GM21576 (cell line): Measurements from ENCODE around the gene NOL9.
"Not testable (repeated sequence)": the region's sequence is repeated elsewhere in the genome, so short reads cannot be mapped to it uniquely, and the experiment has no call there.

ENCODE experiments used
- ATAC-seq: cut with Tn5 transposase; IDR thresholded peaks from one replicate; pipeline ENCODE4 v1.9.1; 2021; ENCODE audit warnings: mild to moderate bottlenecking, moderate library complexity; ENCODE audit not compliant: unreplicated experiment

The NOL9 gene

DNA sequence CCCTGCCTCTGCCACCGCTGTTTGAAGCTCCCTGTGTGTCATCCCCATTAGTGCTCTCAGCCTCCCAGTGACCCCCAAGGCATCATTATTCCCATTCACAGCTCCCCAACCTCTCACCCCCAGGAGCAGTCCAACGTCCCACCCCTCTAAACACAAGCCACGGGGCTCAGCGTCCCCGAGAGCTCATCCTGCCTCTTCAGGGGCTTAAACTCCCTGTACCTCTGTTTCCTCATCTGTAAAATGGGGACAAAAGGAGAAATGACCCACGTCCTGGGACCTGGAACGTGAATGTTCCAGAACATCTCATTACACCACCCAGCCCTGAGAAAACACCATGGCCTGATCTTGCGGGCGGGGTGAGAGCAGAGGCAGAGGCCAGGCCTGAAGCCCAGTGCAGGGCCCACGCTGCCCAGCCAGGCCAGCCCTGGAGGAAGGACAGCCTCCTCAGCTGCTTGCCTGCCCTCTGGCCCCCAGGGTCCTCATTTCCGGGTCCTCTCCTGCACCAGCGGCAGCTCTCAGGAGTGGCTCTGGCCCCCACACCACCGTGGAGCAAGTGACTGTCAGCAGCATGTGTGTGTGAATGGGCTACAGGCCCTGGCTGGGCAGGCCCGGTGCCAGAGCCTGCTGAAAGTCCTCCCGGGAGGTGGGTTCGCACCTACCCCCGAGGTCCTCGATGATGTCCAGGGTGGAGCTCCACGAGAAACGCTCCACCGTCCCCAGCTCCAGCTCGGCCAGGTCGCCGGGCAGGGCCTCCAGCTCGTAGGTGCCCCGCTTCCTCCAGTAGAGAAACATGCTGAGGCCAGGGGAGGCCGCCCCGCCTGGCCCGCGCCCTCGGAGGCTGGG, 48.7 kb downstream of the NOL9 start:
- no peak for ATAC-seq

DNA sequence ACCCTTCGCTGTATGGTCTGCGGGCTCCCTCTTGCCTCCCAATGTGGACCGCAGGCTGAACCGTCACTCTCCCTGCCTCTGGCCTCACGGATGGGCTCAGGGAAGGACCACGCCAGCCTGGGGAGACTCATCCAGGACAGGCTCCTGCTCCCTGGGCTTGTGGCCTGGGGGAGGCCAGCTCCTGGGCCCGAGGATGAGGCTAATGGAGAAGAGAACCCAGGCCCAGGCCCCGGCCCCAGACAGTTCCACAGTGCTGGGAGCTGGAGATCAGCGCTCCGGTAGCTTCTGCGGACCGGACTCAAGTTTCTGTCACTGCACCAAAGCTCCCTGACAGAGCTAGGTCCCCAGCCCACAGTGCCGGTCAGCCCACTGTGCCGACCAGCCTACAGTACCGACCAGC, 49.4 kb downstream of the NOL9 start:
- no peak for ATAC-seq

- ATAC-seq: no peak
These were observed 50.3 kb downstream of the NOL9 start for GRCh38 chr1:6503884-6504602.

- ATAC-seq: no peak
These were observed 52.1 kb downstream of the NOL9 start for GRCh38 chr1:6502000-6502891.

DNA sequence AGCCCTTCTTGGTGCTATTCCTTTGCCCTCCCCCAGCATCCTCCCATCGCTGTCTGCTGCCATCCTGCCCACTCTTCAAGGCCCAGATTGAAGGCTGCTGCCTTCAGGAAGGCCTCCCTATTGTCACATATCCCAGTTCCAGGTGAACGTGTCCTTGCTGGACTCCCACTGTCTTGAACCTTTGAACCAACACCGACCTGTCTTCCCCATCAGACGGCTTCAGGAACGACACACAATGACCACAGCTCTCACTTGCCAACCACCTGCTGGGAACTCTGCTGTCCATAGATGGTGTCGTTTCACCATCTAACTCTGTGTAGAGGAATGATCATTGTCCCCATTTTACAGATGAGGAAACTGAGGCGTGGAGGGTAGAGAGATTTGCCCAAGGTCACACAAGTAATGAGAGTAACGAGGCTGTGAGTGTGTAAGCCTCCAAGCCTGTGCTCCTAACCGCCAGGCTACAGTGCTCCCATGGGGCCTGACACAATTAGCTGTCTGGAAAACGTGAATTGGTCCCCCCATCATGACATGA, 53.0 kb downstream of the NOL9 start:
- ATAC-seq: no peak

DNA sequence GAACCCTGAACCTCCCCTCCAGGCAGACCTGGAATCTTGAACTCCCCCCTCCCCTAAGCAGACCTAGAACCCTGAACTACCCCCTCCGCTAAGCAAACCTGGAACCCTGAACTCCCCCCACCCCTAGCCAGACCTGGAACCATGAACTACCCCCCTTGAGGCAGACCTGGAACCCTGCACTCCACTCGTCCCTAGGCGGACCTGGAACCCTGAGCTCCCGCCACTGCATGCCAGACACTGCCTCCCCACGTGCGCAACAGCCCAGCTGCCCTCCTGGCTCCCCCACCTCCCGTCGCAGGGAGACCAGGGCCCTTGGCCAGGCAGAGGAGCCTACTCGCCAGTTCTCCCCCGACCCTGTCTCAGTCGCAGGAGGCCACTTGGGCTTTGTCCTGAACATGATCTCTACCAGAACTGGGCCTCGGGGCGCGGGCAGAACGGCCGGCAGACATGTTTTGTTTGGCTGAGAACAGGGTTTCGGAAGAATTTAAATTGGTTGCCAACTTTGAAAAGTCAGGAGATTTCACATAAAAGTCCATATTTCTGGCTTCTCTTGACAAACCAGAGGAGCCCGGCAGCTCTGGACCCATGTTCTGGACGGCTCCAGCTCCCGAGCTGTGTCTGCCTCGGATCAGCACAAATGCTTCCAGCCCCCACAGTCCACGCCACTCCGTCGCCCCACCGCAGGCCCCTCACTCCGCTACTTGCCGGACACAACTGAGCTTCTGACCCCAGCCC, 53.6 kb downstream of the NOL9 start:
- no peak for ATAC-seq

GRCh38 chr1:6499296-6499695, 55.0 kb downstream of the NOL9 start:
- no peak for ATAC-seq

DNA sequence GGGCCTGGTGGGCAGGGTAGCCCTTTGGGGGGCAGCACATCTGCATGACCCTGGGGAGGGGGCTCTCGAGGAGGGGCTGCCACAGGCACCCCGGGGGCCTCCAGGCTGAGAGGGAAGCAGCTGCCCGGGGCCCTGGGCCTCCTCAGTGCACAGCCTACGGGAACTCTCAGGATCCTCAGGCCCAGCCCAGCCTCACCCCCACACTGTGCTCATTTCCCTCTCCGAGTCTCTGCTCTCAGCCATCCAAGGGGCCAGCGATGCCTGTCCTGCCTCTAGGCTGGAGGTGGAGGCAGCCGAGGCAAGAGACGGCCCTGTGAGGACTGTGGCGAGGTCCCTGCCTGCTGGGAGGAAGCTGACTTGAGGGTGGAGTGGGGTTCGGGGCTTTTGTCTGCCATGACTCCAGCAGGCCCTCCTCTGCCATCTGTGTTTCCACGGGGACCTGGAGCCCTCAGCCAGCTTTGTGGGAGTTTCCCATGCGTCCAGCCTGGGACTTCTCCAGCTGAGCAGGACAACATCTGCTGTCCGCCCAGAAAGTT, 55.7 kb downstream of the NOL9 start:
- no peak for ATAC-seq

- ATAC-seq: no peak
These were observed 56.3 kb downstream of the NOL9 start for GRCh38 chr1:6497867-6498575.

GRCh38 chr1:6497215-6497866, 57.0 kb downstream of the NOL9 start:
- ATAC-seq: no peak

- no peak for ATAC-seq
These were observed 57.5 kb downstream of the NOL9 start for GRCh38 chr1:6496890-6497214.

- ATAC-seq: no peak
These were observed 58.0 kb downstream of the NOL9 start for GRCh38 chr1:6496365-6496721.

DNA sequence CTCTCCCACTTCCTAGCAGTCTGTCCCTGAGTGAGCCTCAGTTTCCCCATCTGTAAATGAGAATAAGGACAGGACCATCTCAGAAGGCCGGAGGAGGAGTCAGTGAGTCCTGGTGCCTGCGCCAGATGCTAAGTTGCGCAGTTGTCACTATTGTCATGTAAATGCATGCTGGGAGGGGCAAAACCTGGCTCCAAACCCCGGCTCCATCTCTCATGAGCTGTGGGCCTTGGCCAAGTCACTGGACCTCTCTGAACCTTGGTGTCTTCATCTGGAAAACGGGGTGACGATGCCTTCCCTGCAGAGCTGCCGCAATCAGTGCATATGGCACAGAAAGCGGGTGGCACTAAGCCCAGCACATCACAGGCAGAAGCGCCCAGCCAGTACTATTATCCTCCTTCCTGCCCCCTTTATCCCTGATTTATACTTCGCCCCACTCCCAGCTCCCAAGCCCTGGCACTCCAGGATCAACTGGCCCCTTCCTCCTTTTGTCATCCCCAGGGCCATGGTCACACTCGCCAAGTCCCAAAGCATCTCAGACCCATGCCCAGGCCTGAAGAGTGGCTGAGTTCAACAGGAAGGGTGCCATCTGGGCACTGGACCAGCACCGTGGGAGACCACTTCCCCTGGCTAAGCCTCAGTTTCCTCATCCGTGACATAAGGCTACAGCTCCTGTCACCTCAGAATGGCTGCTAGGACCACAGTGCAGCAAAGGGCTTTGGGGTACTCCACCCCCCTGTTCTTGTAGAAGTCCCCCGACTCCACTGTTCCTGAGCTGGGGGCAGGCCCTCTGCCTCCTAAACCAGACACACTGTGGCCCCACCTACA, 58.6 kb downstream of the NOL9 start:
- no peak for ATAC-seq

GRCh38 chr1:6495041-6495441, 59.3 kb downstream of the NOL9 start:
- no peak for ATAC-seq

DNA sequence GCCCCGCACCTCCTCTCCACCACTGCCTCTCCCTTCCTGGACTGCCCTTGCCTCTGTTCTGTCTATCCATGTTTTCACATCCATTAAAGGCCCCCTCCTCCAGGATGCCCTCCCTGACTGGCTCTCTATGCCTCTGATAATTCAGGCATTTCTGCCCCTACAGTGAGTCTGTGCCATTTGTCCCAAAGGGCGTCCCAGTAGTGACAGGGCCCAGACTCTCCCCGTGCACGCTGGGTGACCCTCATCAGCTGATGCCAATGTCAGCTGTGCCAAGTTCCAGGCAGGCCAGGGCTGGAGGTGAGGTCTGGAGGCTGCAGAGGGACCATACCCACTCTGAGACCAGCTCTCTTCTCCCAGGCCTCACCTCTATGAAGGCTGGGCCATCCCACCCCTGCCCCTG, 59.7 kb downstream of the NOL9 start:
- no peak for ATAC-seq

- not testable (repeated sequence) for ATAC-seq
These were observed 60.5 kb downstream of the NOL9 start for GRCh38 chr1:6493834-6494223.

DNA sequence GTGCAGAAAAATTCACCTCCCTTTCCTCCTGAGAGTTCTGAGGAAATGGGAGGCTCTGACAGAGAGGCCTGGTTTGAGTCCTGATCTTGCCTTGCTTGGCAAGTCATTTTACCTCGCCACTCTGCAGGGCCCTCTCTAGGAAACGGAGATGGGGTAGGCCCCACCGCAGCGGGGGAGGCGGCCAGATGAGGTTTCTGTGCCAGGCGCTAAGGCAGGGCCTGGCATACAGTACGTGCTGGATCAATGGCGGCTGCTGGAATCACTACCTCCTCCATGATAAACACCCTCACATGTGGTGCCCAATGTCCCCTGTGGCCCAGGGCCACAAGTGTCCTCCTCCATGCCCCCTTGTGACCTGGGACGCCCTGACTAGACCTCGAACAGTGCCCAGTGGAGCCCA, 62.3 kb downstream of the NOL9 start:
- ATAC-seq: no peak

GRCh38 chr1:6491480-6491962, 62.8 kb downstream of the NOL9 start, which contains the start of gene PLEKHG5:
PLEKHG5 (minus strand) TSS chr1:6491667; CDS start chr1:6477571, 14,096 bp downstream.
- no peak for ATAC-seq
